T-helper 17 cell (primary cell): ENCODE data around the gene PMM2. TPM values are rescaled to one million over a fixed set of nuclear protein-coding genes. Genes with fewer than 3 reads are reported as not detected.

Source experiments
- ATAC-seq: fragments of 150-1000 bp; cut with Tn5 transposase; 2 replicates; pipeline ENCODE4 v1.10.0; 2021; ENCODE audit warnings: mild to moderate bottlenecking, moderate library complexity
- DNase-seq, 3 donors: peaks; one replicate each; pipeline versions ENCODE4 v3.0.0 to v3.0.0-alpha.2; 2020 to 2021
- H3K9me3 ChIP-seq: one replicate; pipeline ENCODE4 v1.7.0; 2013; ENCODE audit warnings: low read length, mild to moderate bottlenecking; ENCODE audit not compliant: control insufficient read depth, poor library complexity, severe bottlenecking
- H3K27ac Mint-ChIP-seq: one replicate; pipeline ENCODE4 v1.8.0; 2022; ENCODE audit warnings: mild to moderate bottlenecking, moderate library complexity, mixed read lengths
- H3K27me3 Mint-ChIP-seq: one replicate; pipeline ENCODE4 v1.8.0; 2022; ENCODE audit warnings: mixed read lengths
- H3K36me3 Mint-ChIP-seq: one replicate; pipeline ENCODE4 v1.8.0; 2022; ENCODE audit warnings: low read depth, mixed read lengths
- H3K4me1 Mint-ChIP-seq: one replicate; pipeline ENCODE4 v1.8.0; 2022; ENCODE audit warnings: mild to moderate bottlenecking, mixed read lengths
- H3K4me3 Mint-ChIP-seq: one replicate; pipeline ENCODE4 v1.8.0; 2022; ENCODE audit warnings: mild to moderate bottlenecking, moderate library complexity, mixed read lengths
- total RNA-seq, 4 donors: library from RNA in 2 of 4; stranded (reverse) in 2 of 4; gene quantifications; one replicate each; pipeline ENCODE4 v1.2.3 and lab custom pipeline; 2022 to 2026

PMM2 gene
- total RNA-seq, 2 donors from 2014 or later: 35.8 to 40.6 TPM

DNA sequence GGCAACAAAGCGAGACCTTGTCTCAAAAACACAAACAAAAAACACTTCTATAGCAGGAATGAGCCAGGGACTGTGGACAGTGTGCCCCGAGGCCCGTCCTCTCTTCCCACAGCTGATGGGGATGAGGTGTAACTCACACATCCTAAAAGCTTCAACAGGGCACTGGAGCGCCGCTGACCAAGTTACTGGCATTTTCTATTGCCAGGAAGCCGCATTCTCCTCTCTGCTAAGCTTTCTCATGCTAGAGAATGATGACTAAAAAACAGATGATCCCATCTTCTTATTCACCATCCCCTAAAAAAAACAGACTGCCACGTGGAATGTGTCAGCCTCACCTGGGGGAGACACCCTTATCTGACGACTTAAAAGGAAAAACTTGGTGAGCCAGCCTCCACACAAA, 54.9 kb downstream of the PMM2 start:
- Mint-ChIP-seq H3K27ac (peak overlapping the region; percentile 79), H3K4me3 (no peak overlapping the region), H3K36me3 (peaks cover 7% of the 10 kb centered on the region), H3K27me3 (no peaks in the 10 kb centered on the region), H3K4me1 (peaks cover 30% of the 10 kb centered on the region)
- DNase-seq (no peak), ATAC-seq (no peak)
- H3K9me3 ChIP-seq: no peaks in the 10 kb centered on the region

DNA sequence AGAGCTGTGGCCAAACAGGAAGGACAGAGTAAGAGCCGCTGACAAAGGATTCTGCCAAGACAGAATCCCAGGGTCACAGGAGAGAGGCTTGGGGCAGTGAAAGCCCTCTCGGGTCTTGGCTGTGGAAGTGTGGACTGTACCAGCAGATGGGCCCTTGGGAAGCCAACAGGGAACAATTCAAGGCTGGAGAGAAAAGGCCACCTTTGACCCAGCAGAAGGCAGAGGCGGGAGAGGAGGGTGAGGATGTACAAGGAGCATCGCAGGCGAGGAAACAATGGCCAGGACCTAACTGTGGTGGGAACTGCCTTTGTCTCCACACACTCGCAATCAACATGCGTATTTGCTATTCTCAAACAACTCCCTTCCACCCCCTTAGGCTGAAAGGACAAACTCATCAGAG, 55.5 kb downstream of the PMM2 start:
- ATAC-seq (no peak), DNase-seq (no peak)
- Mint-ChIP-seq H3K27me3 (no peaks in the 10 kb centered on the region), H3K4me3 (no peak overlapping the region), H3K36me3 (peaks cover 7% of the 10 kb centered on the region), H3K27ac (peak overlapping the region; percentile 79), H3K4me1 (peaks cover 35% of the 10 kb centered on the region)
- H3K9me3 ChIP-seq: no peaks in the 10 kb centered on the region

DNA sequence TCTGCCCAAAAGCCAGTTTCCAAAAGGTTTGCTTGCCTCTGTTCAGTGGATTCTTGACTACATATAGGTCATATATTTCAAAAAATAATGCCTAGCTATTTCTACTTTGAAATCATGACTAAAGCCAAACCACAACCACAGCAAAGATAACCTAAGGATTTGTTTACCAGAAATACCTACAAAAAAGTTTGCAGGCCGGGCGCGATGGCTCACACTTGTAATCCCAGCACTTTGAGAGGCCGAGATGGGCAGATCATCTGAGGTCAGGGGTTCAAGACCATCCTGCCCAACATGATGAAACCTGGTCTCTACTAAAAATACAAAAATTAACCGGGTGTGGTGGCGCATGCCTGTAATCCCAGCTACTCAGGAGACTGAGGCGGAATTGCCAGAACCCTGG, 56.0 kb downstream of the PMM2 start:
- Mint-ChIP-seq H3K27me3 (no peaks in the 10 kb centered on the region), H3K4me3 (no peak overlapping the region), H3K4me1 (peaks cover 36% of the 10 kb centered on the region), H3K36me3 (peaks cover 7% of the 10 kb centered on the region), H3K27ac (peak overlapping the region; percentile 39)
- DNase-seq: no peak
- ATAC-seq: no peak
- no peaks in the 10 kb centered on the region for H3K9me3 ChIP-seq

DNA sequence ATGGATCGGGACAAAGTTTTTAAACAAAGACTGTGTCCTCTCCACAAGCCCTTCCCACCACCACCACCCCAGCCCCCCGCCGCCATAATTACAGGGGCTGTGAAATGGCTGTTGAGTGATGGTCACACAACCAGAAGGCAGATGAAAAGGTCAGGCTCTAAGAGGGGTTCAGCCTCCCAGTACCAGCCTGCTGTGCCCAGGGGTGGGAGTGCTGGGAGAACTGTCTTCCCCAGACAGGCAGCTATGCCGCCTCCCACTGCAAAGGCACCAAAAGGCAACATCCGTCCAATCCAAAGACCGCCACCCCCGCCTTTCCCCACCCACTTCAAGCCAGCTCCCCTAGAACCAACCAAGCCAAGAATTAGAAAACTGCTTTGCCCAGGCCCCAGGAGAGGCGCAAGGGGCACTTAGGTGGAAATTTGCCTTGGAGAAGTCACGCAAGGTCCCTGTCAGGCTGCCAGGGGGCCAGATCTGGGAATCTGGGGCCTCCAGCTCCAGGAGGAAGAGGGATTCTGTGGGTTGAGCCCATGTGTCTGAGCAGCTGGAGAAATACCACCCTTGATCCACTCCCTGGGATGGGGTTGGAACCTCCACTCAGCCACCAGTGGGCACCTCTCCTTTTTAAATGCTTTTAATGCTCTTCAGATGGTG, 56.8 kb downstream of the PMM2 start:
- no peaks in the 10 kb centered on the region for H3K9me3 ChIP-seq
- Mint-ChIP-seq H3K27ac (peak overlapping the region; percentile 39), H3K4me3 (no peak overlapping the region), H3K4me1 (peaks cover 34% of the 10 kb centered on the region), H3K36me3 (peaks cover 7% of the 10 kb centered on the region), H3K27me3 (no peaks in the 10 kb centered on the region)
- DNase-seq (no peak), ATAC-seq (no peak)

DNA sequence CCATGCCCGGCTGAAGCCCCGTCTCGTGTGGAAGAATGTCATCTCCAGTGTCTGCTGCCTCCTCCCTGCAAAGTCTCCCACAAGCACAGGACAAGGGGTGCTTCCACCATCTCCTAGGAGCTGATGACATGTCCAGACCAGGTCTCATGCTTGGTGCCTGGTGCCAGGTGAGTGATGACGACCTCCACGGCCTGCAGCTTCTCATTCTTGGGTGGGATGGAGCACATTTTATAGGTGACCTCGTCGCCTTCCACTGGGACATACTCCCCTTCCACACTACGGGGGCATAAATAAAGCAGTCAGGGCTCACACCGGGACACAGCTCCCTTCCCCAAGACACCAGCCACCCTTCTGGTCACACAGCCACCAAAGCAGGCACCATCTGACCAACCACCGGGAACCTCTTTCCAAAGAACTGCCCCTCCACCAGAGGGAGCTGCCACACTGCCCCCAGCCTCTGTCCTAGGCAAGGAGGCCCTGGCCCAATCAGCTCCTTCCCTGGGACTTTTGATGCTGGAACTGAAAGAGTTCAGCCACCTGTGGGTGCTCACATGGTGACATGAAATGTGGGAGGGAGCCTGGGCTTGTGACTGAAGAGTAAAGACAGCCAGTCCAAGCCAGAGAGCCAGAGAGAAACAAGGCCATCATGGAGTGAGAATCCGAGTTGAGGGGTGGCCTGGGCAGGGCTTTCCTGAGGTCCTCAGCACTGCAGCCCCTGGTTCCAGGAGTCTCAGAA, 57.6 kb downstream of the PMM2 start:
- no peak for DNase-seq
- Mint-ChIP-seq H3K4me3 (no peak overlapping the region), H3K27me3 (no peaks in the 10 kb centered on the region), H3K4me1 (peaks cover 28% of the 10 kb centered on the region), H3K36me3 (peaks cover 5% of the 10 kb centered on the region), H3K27ac (no peak overlapping the region)
- no peaks in the 10 kb centered on the region for H3K9me3 ChIP-seq
- ATAC-seq: no peak

DNA sequence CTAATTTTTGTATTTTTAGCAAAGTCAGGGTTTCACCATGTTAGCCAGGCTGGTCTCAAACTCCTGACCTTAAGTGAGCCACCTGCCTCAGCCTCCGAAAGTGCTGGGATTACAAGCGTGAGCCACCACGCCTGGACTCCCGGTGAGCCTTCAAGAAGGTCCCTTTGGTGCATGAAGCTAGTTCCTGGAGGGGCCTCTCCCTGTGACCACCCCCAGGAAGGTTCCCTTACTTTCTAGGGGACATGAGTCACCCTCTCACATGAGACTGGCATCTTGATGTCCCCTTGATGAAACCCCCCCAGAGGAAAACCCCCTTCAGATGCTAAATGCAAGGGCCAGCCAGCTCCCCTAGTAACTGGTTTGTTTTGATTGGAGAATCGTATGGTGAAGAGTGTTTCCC, 58.3 kb downstream of the PMM2 start:
- H3K27ac Mint-ChIP-seq: peak overlapping the region; percentile 67
- no peaks in the 10 kb centered on the region for H3K9me3 ChIP-seq
- H3K4me1 Mint-ChIP-seq: peaks cover 22% of the 10 kb centered on the region
- DNase-seq (no peak), ATAC-seq (no peak)
- peaks cover 5% of the 10 kb centered on the region for H3K36me3 Mint-ChIP-seq
- H3K4me3 Mint-ChIP-seq: no peak overlapping the region
- H3K27me3 Mint-ChIP-seq: no peaks in the 10 kb centered on the region

DNA sequence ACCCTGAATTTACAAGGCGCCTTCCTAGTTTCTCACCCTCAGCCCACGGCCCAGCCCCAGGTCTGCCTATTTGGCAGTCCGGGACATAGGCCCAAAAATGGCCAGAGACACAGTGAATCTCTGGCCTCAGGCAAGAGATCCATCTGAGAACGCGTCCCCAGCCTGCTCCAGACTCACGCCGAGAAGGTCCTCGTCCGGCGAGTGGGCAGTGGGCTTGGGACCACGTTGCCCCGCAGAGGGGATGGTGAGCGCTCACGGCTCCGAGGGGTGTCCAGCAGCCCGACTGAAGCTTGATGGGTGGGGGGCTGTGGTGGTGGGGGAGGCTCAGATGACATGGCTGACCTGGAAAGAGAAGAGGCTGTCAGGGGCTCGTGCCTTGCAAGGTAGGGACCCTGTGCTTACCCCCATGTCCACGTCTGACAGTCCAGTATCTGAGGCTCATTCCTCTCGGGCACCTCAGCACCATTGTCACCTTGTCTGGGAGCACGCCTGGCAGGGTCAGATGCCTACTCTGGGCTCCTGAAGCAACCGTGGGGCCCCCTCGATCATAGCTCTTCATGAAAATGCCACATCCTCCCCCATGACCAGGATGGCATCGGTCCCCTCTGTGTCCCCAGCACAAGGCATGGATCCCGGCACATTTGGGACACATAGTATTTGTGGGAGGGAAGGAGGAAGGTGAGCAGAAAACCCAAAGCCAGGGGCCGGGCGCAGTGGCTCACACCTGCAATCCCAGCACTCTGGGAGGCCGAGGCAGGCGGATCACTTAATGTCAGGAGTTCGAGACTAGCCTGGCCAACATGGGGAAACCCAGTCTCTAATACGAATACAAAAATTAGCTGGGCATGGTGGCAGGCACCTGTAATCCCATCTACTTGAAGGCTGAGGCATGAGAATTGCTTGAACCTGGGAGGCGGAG, 61.6 kb downstream of the PMM2 start:
- H3K4me3 Mint-ChIP-seq: no peak overlapping the region
- H3K4me1 Mint-ChIP-seq: peaks cover 21% of the 10 kb centered on the region
- H3K27me3 Mint-ChIP-seq: no peaks in the 10 kb centered on the region
- no peaks in the 10 kb centered on the region for H3K9me3 ChIP-seq
- peaks cover 5% of the 10 kb centered on the region for H3K36me3 Mint-ChIP-seq
- no peak overlapping the region for H3K27ac Mint-ChIP-seq
- ATAC-seq (no peak), DNase-seq (no peak)

DNA sequence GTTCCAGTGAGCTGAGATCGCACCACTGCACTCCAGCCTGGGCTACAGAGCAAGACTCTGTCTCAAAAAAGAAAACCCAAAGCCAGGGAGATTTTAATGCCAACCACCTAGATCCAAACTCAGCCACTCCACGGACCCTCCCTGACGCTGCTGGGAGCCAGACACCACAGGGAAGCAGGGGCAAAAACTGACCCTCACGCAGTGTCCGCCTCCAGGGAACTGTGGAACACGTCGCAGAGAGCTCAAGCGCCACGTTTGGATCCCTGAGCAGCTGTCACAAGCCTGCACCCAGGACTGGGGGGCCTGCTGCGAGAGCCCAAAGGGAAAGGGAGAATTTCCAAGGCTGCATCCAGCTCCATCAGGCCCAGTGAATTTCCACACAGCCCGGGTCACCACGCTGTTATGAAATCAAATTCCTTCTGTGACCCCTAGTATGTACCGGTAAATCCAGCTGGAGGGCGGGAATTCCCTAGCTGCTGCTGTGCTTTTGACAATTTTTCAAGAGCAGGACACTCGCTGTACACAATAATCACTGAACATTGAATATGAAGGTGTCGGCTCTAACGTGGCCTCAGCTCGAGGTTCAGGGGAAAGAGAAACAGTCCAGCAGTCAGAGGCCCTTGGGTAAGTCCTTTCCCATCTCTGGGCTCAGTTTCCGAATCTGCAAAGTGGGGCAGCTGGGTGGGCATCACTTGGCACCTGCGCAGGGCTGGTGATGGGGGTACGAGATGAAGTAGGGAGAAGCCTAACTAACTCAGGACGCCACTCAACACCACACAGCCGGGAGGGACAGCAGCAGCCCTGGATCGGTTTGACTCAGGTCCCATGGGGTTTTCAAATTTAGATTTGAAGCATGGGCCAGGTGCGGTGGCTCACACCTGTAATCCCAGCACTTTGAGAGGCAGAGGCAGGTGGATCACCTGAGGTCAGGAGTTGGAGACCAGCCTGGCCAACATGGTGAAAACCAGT, 62.6 kb downstream of the PMM2 start:
- no peak for ATAC-seq
- no peaks in the 10 kb centered on the region for H3K27me3 Mint-ChIP-seq
- DNase-seq: no peak
- peaks cover 21% of the 10 kb centered on the region for H3K4me1 Mint-ChIP-seq
- H3K36me3 Mint-ChIP-seq: peaks cover 2% of the 10 kb centered on the region
- peak overlapping the region; percentile 34 for H3K27ac Mint-ChIP-seq
- H3K9me3 ChIP-seq: no peaks in the 10 kb centered on the region
- H3K4me3 Mint-ChIP-seq: no peak overlapping the region

DNA sequence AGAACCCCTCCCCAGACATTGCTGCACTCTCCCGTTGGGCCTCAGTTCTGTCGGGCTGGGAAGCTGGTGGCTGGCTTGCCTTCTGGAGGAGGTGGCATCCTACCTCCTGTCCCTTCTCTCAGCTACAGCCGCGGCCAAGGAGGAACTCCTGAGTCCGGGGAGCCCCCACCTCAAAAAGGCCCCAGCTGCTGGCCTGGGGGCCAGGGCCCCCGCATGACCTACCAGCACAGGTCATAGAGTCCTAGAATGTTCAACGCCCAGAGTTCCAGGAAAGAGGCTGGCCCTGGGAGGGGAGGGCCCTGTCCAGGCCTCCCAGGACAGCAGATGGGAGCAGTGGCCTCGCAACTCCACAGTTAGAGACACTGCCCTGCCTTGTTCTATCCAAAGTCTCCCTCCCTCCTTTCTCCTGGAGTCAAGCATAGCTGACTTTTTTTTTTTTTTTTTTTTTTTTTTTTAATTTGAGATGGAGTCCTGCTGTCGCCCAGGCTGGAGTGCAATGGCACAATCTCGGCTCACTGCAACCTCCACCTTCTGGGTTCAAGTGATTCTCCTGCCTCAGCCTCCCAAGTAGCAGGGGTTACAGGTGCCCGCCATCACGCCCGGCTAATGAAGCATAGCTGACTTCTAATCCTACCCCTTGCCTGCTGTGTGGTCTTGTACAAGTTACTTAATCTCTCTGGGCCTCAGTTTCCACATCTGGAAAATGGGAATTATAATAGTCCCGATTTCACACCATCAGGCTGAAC, 64.1 kb downstream of the PMM2 start:
- H3K4me1 Mint-ChIP-seq: peaks cover 18% of the 10 kb centered on the region
- H3K9me3 ChIP-seq: no peaks in the 10 kb centered on the region

DNA sequence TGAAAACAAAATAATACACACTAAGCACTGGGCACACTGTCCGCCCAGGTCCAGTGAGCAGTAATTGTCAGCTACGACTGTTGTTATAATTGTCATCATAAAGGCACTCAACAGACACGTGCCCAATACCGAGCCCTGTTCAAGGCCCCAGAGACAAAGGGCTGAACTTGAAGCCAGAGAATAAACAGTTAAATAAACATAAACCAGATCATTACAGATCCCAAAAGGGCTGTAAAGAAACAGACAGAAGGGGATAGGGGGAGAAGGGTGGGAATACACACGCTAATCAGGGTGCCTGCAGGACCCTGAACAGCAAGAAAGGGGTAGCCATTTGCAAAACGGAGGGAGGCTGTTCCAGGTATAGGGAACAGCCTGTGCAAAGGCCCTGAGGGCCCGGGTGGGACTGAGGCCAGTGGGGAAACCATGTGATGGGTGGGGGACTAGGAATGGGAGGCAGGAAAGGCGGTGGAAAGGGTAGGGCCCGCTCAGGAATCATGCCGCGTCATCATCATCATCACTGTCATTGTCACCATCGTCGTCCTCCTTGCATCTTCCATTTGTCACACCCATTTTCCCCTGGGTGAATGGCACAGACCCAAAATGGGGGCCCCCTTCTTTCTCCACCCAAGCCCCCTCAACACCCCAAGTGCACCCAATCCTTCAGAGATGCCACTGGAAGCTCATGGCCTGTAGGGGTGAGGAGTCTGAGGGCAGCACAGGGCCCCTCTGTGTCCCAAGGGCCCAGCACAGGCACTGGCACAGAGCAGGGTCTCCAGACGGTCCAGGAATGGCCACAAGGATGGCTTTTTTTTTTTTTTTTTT, 64.9 kb downstream of the PMM2 start:
- ATAC-seq (no peak), DNase-seq (no peak)
- no peaks in the 10 kb centered on the region for H3K9me3 ChIP-seq
- H3K4me1 Mint-ChIP-seq: peaks cover 19% of the 10 kb centered on the region
- no peak overlapping the region for H3K4me3 Mint-ChIP-seq
- no peak overlapping the region for H3K27ac Mint-ChIP-seq
- H3K27me3 Mint-ChIP-seq: no peaks in the 10 kb centered on the region
- peaks cover under 1% of the 10 kb centered on the region for H3K36me3 Mint-ChIP-seq

More for the DNA sequence above, 64.1 kb downstream of the PMM2 start:
- Mint-ChIP-seq H3K4me3 (no peak overlapping the region), H3K27ac (peak overlapping the region; percentile 24), H3K36me3 (no peaks in the 10 kb centered on the region), H3K27me3 (no peaks in the 10 kb centered on the region)
- no peak for DNase-seq
- no peak for ATAC-seq

DNA sequence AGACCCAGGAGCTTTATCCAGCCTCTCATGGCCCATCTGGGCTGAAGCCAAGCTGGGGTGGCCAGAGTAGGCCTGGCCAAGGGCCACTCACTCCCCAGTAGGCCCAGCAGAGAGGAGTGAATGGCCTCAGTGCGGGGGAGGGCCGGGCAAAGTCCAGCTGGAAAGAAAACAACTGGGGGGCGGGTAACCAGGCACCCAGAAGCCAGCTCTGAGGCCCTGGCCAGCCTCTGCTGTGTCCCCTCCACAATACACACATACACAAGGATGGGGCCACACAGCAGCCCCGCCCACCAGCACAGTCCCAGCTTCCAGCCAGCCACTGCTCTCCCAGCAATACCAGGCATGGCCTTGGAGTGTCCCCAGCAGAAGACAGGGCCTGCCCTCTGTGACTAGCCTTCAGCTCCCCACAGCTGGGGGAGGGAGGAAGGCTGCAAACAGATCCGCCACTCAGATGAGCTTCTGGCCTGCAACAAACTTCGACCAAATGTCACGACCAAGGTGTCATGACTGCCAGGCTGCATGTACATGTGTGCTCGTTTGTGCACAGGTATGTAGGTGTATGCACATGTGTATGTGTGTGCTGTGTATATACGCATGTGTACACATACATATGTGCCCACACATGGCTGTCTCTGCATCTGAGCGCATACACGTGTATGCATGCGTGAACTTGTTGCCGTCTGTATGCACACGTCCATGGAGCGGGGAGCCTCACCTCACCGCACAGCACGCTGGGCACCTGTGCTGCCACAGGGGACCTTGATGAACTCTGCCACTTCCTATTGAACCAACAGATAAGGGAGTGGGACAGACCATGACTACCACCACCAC, 66.2 kb downstream of the PMM2 start:
- no peak for ATAC-seq
- DNase-seq: no peak
- Mint-ChIP-seq H3K27me3 (no peaks in the 10 kb centered on the region), H3K36me3 (peaks cover 4% of the 10 kb centered on the region), H3K27ac (peak overlapping the region; percentile 54), H3K4me1 (peaks cover 20% of the 10 kb centered on the region), H3K4me3 (no peak overlapping the region)
- no peaks in the 10 kb centered on the region for H3K9me3 ChIP-seq
